ENCODE measurements around the gene SMIM44.
"Not testable (repeated sequence)": the region's sequence is repeated elsewhere in the genome, so short reads cannot be mapped to it uniquely, and the experiment has no call there.

SMIM44 gene

DNA sequence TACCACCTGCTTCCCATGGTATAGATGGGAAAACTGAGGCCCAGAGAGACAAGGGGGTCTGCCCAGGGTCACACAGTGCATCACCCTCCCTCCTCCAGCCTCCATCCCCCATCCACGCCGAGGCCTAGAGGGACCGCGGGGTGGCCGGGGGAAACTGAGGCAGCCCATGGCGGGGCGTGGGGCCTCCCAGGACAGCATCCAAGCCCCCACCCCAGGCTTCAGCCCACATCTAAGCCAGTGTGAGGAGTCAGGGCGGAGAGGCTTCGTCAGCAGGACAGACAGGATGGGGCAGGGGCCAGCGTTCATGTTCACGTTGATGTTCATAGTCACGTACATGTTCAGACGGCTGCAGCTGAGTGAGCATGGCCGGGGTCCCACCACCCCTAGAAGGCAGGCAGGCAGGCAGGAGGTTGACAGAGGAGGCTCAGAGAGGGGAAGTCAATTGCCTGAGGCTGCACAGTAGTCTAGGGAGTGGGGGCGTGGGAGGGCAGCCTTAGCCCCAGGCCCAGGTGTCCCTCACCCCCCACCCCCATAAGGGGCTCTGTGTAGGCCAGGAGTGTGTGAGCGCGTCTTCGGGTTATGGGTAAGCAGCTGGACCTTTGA, 26.2 kb downstream of the SMIM44 start:
- Mint-ChIP-seq H3K4me1 (no peaks in the 10 kb centered on the region), H3K4me3 (no peak overlapping the region), H3K27ac (no peak overlapping the region), H3K9me3 (no peaks in the 10 kb centered on the region), H3K36me3 (peaks cover 10% of the 10 kb centered on the region), H3K27me3 (no peaks in the 10 kb centered on the region)
- ATAC-seq (ENCODE audit: low read depth) = no peak
- no peak for DNase-seq (ENCODE audit: low spot score in 2 of 2)

DNA sequence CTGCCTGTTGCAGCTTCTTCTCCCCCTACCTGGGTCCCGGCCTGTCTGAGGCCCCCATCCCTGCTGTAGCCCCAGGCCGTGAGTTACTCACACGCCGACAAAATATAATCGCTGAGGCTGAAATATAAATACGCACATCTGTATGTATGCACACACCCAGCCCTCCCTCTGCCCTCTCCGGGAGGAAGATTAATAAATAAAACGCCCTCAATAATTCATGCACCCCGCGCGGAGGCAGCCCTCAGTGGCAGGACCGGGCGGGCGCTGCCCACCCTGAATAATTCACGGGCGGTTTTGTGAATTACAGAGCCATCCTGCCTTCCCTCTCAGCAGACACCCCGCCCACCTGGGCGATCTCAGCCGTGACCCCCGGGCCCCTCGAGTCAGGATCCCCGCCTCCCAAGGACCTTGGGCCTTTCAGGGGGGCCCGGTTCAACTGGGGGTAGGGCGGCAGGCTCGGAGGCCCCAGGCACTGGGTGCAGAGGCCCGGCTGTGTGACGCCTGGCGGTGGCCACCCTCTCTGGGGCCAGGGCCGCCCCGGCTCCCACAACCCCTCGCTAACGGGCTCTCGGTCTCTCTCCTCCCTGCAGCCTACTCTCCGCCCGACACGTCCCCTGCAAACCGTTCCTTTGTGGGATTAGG, 27.2 kb downstream of the SMIM44 start:
- H3K27ac Mint-ChIP-seq = no peak overlapping the region
- ATAC-seq (ENCODE audit: low read depth) = no peak
- no peaks in the 10 kb centered on the region for H3K9me3 Mint-ChIP-seq
- H3K4me1 Mint-ChIP-seq = peaks cover under 1% of the 10 kb centered on the region
- peaks cover 11% of the 10 kb centered on the region for H3K36me3 Mint-ChIP-seq
- DNase-seq (ENCODE audit: low spot score in 2 of 2) = no peak
- no peak overlapping the region for H3K4me3 Mint-ChIP-seq
- no peaks in the 10 kb centered on the region for H3K27me3 Mint-ChIP-seq

DNA sequence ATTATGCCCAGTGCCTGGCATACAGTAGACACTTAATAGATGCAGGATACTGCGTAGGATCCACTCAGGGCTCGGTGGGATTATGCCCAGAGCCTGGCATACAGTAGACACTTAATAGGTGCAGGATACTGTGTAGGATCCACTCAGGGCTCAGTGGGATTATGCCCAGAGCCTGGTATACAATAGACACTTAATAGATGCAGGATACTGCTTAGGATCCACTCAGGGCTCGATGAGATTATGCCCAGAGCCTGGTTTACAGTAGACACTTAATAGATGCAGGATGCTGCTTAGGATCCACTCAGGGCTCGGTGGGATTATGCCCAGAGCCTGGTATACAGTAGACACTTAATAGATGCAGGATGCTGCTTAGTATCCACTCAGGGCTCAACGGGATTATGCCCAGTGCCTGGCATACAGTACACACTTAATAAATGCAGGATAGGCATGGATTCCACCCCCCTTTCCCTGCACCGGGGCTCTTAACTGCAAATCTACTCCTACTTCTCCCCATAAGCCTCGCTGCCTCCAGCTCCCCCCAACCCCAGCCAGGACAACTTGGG, 27.8 kb downstream of the SMIM44 start:
- ATAC-seq (ENCODE audit: low read depth) (no peak), DNase-seq (ENCODE audit: low spot score in 2 of 2) (no peak)
- peaks cover 14% of the 10 kb centered on the region for H3K36me3 Mint-ChIP-seq
- no peak overlapping the region for H3K4me3 Mint-ChIP-seq
- no peaks in the 10 kb centered on the region for H3K9me3 Mint-ChIP-seq
- H3K4me1 Mint-ChIP-seq = peaks cover 2% of the 10 kb centered on the region
- H3K27me3 Mint-ChIP-seq = no peaks in the 10 kb centered on the region
- H3K27ac Mint-ChIP-seq = no peak overlapping the region

DNA sequence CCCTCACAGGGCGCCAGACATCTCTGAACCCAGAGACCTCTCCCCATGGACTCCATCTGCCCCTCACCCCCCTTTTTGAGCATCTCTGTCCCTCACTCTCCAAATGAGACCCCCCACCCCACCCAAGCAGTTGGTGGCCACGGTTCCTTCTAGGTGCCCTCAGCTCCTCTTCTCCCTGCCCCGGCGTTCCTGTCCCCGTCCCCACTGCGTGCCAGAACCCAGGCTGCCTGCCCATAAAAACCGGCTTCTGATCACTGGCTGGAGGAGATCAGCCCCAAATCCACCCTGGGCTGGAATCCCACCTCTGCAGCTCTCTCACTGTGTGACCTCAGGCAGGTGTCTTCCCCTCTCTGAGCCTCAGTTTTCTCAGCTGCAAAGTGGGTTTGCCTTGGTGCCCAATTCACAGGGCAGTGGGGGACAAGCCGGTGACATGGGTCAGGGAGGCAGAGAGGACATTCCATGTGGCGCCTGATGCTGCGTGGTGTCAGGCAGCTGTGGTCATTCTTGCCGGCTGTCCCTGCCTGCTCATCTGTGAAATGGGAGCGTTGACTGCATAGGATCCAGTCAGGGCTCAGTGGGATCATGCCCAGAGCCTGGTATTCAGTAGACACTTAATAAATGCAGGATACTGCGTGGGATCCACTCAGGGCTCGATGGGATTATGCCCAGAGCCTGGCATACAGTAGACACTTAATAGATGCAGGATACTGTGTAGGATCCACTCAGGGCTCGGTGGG, 28.4 kb downstream of the SMIM44 start:
- no peaks in the 10 kb centered on the region for H3K27me3 Mint-ChIP-seq
- H3K36me3 Mint-ChIP-seq = peaks cover 14% of the 10 kb centered on the region
- no peak overlapping the region for H3K27ac Mint-ChIP-seq
- H3K9me3 Mint-ChIP-seq = no peaks in the 10 kb centered on the region
- ATAC-seq (ENCODE audit: low read depth) = no peak
- peaks cover 2% of the 10 kb centered on the region for H3K4me1 Mint-ChIP-seq
- DNase-seq (ENCODE audit: low spot score in 2 of 2) = no peak
- H3K4me3 Mint-ChIP-seq = no peak overlapping the region

DNA sequence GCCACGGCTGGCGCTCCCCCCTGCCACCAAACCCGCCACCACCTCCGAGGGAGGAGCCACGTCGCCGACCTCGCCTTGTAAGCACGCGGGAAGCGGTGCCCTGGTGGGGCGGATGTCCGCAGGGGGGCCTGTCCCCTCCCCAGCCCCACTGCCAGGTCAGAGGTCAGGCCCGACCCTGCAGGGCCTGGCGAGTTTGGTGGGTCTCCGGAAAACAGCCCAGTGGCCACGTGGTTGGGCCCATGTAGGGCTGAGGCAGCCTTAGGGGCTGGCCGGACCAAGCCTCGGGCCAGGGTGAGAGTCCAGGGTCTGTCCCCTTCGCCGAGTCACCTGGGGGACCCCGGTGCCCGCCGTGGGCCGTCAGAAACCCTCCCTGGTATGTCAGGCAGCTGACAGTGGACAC, 29.4 kb downstream of the SMIM44 start:
- H3K27ac Mint-ChIP-seq = no peak overlapping the region
- peaks cover 12% of the 10 kb centered on the region for H3K36me3 Mint-ChIP-seq
- DNase-seq (ENCODE audit: low spot score in 2 of 2) (no peak), ATAC-seq (ENCODE audit: low read depth) (no peak)
- H3K4me1 Mint-ChIP-seq = peaks cover 2% of the 10 kb centered on the region
- no peaks in the 10 kb centered on the region for H3K27me3 Mint-ChIP-seq
- no peaks in the 10 kb centered on the region for H3K9me3 Mint-ChIP-seq
- H3K4me3 Mint-ChIP-seq = no peak overlapping the region

DNA sequence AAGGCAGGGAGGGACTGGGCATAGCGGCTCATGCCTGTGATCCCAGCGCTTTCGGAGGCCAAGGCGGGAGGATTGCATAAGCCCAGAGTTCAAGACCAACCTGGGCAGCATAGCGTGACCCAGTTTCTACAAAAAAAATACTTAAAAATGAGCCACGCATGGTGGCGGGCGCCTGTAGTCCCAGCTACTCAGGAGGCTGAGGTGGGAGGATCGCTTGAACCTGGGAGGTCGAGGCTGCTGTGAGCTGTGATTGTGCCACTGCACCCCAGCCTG, 30.4 kb downstream of the SMIM44 start:
- not testable (repeated sequence) for H3K4me3 Mint-ChIP-seq; DNase-seq (ENCODE audit: low spot score in 2 of 2); H3K27me3 Mint-ChIP-seq; H3K4me1 Mint-ChIP-seq; ATAC-seq (ENCODE audit: low read depth); H3K27ac Mint-ChIP-seq; H3K9me3 Mint-ChIP-seq
- H3K36me3 Mint-ChIP-seq = peaks cover 12% of the 10 kb centered on the region

DNA sequence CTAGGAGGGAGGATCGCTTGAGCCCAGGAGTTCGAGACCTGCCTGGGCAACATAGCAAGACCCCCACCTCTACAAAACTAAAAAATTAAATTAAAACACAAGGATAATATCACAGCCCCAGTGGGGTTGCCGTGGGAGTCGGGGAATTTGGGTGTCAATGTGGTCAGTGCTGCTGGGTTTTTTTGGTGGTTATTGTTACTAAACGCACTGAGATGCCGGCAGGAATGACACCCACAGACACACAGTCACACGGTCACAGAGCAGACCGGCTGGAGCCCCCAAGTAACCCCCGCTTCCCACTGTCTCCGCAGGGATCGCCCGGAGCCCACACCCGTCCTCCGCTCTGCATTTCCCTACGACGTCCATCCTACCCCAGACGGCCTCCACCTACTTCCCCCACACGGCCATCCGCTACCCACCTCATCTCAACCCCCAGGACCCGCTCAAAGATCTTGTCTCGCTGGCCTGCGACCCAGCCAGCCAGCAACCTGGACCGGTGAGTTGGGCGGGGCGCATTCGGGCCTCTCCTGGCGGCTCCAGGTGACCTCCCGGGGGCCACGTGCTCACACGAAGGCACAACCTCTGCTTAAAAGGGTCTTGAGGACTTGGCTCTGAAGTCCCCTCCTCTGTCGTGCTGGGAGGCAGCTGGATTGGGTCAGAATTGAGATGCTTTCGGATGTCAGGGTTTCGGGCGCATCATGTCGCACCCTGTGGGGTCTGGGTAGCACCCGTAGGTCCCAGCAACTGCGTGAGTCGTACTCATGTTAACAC, 30.9 kb downstream of the SMIM44 start:
- DNase-seq (ENCODE audit: low spot score in 2 of 2) = no peak
- Mint-ChIP-seq H3K36me3 (peaks cover 12% of the 10 kb centered on the region), H3K4me3 (no peak overlapping the region)

DNA sequence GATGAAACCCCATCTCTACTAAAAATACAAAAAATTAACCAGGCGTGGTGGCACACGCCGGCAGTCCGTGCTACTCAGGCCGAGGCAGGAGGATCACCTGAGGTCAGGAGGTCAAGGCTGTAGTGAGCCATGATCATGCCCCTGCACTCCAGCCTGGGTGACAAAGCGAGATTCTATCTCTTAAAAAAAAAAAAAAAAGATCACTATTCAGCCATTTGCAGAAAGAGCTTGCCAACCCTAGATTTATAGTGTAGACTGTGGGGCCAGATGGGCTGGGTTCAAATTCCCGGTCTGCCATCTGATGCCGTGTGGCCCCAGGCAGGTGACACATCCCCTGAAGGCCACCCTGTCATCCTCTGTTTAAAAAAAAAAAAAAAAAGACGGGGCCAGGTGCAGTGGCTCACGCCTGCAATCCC, 31.8 kb downstream of the SMIM44 start:
- H3K27ac Mint-ChIP-seq = no peak overlapping the region
- H3K4me3 Mint-ChIP-seq = no peak overlapping the region
- no peaks in the 10 kb centered on the region for H3K9me3 Mint-ChIP-seq
- H3K27me3 Mint-ChIP-seq = no peaks in the 10 kb centered on the region
- DNase-seq (ENCODE audit: low spot score in 2 of 2) (no peak), ATAC-seq (ENCODE audit: low read depth) (no peak)
- H3K4me1 Mint-ChIP-seq = peaks cover 2% of the 10 kb centered on the region
- peaks cover 12% of the 10 kb centered on the region for H3K36me3 Mint-ChIP-seq

More for the DNA sequence above, 30.9 kb downstream of the SMIM44 start:
- H3K27me3 Mint-ChIP-seq = no peaks in the 10 kb centered on the region
- H3K4me1 Mint-ChIP-seq = peaks cover 2% of the 10 kb centered on the region
- no peak overlapping the region for H3K27ac Mint-ChIP-seq
- no peak for ATAC-seq (ENCODE audit: low read depth)
- no peaks in the 10 kb centered on the region for H3K9me3 Mint-ChIP-seq

DNA sequence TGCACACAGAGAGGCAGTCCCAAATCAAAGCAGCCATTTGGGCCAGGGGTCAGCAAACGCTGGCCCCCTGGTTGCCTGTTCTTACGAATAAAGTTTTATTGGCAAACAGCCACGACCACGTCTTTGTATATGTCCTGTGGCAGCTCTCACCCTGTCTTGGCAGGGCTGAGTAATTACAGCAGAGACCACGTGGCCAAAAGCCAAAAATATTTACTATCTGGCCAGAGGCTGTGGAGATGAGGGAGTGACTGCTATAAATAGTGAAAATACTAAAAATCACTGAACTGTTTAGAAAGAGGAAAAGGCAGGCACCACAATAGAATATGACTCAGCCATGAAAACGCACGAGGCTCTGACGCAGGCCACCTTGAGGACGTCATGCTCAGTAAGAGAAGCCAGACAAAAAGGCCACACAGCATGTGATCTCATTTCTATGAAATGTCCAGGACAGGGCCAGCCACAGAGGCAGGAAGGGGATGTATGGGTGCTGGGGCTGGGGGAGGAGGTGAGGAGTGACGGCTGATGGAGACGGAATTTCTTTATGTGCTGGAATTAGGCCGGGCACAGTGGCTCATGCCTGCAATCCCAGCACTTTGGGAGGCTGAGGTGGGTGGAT, 32.3 kb downstream of the SMIM44 start:
- ATAC-seq (ENCODE audit: low read depth) = peak; percentile 41
- Mint-ChIP-seq H3K9me3 (no peaks in the 10 kb centered on the region), H3K4me1 (peaks cover 2% of the 10 kb centered on the region), H3K27ac (no peak overlapping the region), H3K4me3 (no peak overlapping the region), H3K27me3 (no peaks in the 10 kb centered on the region), H3K36me3 (peaks cover 12% of the 10 kb centered on the region)
- no peak for DNase-seq (ENCODE audit: low spot score in 2 of 2)

DNA sequence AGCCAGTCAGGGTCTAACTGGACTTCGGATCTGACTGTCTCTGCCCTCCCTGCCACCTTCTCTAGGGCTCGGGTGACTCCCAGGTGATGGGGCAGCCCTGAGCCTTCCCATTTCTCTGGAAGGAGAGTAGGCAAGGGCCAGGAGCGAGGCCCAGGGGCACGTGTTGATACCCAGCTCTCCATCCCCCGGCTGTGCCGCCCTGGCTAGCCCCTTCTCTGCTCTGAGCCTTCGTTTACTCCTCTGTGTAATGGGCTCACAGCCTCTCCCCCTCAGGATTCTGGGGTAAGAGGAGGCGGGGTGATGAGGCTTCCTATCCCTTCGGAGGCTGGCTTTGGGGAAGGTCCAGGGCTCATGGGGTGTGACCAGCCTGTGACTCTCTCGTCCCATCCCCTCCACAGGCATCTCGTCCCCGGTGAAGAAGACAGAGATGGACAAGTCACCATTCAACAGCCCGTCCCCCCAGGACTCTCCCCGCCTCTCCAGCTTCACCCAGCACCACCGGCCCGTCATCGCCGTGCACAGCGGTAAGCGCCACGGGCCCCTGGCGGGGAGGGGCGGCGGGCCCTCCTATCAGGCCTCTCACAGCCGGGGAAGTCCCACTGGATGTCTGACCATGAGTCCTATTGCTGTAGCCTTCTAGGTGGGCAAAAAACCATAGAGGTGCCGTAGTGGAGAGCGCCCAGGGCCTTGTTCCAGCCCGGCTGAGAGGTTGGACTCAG, 34.5 kb downstream of the SMIM44 start:
- DNase-seq (ENCODE audit: low spot score in 2 of 2) = no peak
- Mint-ChIP-seq H3K27ac (no peak overlapping the region), H3K36me3 (peaks cover 14% of the 10 kb centered on the region)

DNA sequence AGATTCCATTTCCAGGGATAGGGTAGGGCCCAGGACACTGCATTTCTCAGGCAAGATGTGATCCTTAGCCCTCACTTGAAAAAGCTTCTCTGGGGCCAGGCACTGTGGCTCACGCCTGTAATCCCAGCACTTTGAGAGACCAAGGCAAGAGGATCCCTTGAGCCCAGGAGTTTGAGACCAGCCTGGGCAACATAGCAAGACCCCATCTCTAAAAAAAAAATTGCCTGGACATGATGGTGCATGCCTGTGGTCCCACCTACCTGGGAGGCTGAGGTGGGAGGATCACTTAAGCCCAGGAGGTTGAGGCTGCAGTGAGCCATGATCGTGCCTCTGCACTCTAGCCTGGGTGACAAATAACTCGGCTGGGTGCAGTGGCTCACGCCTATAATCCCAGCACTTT, 36.6 kb downstream of the SMIM44 start:
- H3K9me3 Mint-ChIP-seq; H3K27me3 Mint-ChIP-seq; DNase-seq (ENCODE audit: low spot score in 2 of 2); H3K27ac Mint-ChIP-seq; H3K36me3 Mint-ChIP-seq; ATAC-seq (ENCODE audit: low read depth); H3K4me3 Mint-ChIP-seq; H3K4me1 Mint-ChIP-seq: not testable (repeated sequence)

More for the DNA sequence above, 34.5 kb downstream of the SMIM44 start:
- Mint-ChIP-seq H3K4me1 (peaks cover 2% of the 10 kb centered on the region), H3K4me3 (no peak overlapping the region), H3K9me3 (no peaks in the 10 kb centered on the region), H3K27me3 (no peaks in the 10 kb centered on the region)
- ATAC-seq (ENCODE audit: low read depth) = no peak

DNA sequence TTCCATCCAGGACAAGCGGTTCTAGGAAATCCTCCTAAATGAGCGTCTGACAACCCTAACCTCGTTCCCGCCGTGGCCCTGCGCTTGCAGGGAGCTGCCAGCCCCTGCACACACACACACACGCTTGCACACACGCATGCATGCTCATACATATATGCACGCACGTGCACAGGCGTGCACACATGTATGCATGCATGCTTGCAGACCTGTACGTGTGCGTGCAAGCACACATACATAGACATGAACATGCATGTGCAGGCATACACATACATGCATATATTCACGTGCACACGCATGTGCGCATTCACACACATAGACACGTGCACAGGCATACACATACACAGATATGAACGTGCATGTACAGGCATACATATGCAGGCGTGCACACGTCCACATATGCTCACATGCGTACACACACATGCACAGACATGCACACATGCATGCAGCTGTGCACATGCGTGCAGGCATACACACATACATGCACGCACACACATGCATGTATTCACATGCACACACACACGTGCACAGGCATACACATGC, 38.5 kb downstream of the SMIM44 start:
- Mint-ChIP-seq H3K36me3 (peaks cover 2% of the 10 kb centered on the region), H3K9me3 (no peaks in the 10 kb centered on the region), H3K27me3 (no peaks in the 10 kb centered on the region), H3K4me1 (no peaks in the 10 kb centered on the region), H3K4me3 (no peak overlapping the region), H3K27ac (no peak overlapping the region)
- ATAC-seq (ENCODE audit: low read depth) (no peak), DNase-seq (ENCODE audit: low spot score in 2 of 2) (no peak)
